Body of pancreas (tissue), 4 donors: ENCODE data around the gene SEC61G.

Source experiments
- CTCF ChIP-seq, 7 experiments: fragments of 450-650 bp in 4 of 7; fragments of 200-600 bp in 3 of 7; sonication (generic) in 3 of 7; IDR thresholded peaks; one replicate each; pipeline ENCODE4 v1.5.1; 2016 to 2019; ENCODE audit warnings: antibody characterized with exemption in 7 of 7
- POLR2A ChIP-seq, 3 donors: fragments of 450-650 bp; IDR thresholded peaks; one replicate each; pipeline ENCODE4 v1.6.1; 2016; ENCODE audit warnings: antibody characterized with exemption in 3 of 3, mild to moderate bottlenecking in 2 of 3

- no peak for TF ChIP-seq POLR2A (IDR thresholded peaks at IDR 0.05)
- no peak for TF ChIP-seq CTCF (IDR thresholded peaks at IDR 0.05)
These were observed 37.8 kb upstream of the SEC61G start for GRCh38 chr7:54796853-54797252.
